Rectal smooth muscle tissue (tissue), 1 donor: ENCODE results near the gene SELENOS.

Experiments
- H3K27ac ChIP-seq: one replicate; pipeline ENCODE4 v1.7.0; 2013; ENCODE audit warnings: low read depth, low read length, inconsistent platforms
- H3K27me3 ChIP-seq: one replicate; pipeline ENCODE4 v1.7.0; 2013; ENCODE audit warnings: low read length; ENCODE audit not compliant: control insufficient read depth, insufficient read depth
- H3K36me3 ChIP-seq: one replicate; pipeline ENCODE4 v1.7.0; 2013; ENCODE audit warnings: low read length; ENCODE audit not compliant: control insufficient read depth, insufficient read depth
- H3K4me1 ChIP-seq: one replicate; pipeline ENCODE4 v1.7.0; 2013; ENCODE audit warnings: low read length; ENCODE audit not compliant: control insufficient read depth, insufficient read depth
- H3K4me3 ChIP-seq: one replicate; pipeline ENCODE4 v1.7.0; 2013; ENCODE audit warnings: low read length
- H3K9ac ChIP-seq: one replicate; pipeline ENCODE4 v1.7.0; 2013; ENCODE audit warnings: low read length

The SELENOS gene

GRCh38 chr15:101318147-101318819, 41.0 kb upstream of the SELENOS start:
- H3K4me3 ChIP-seq: no peak overlapping the region
- no peak overlapping the region for H3K27ac ChIP-seq

GRCh38 chr15:101317336-101317872, 40.1 kb upstream of the SELENOS start:
- no peak overlapping the region for H3K9ac ChIP-seq
- H3K27ac ChIP-seq: no peak overlapping the region
- H3K27me3 ChIP-seq: no peaks in the 10 kb centered on the region
- no peaks in the 10 kb centered on the region for H3K4me1 ChIP-seq
- no peak overlapping the region for H3K4me3 ChIP-seq
- no peaks in the 10 kb centered on the region for H3K36me3 ChIP-seq

More at GRCh38 chr15:101318147-101318819, 41.0 kb upstream of the SELENOS start:
- Histone ChIP-seq H3K27me3 (no peaks in the 10 kb centered on the region), H3K4me1 (no peaks in the 10 kb centered on the region), H3K36me3 (no peaks in the 10 kb centered on the region), H3K9ac (no peak overlapping the region)

GRCh38 chr15:101316529-101316928, 39.2 kb upstream of the SELENOS start:
- H3K4me3 ChIP-seq: no peak overlapping the region
- H3K4me1 ChIP-seq: no peaks in the 10 kb centered on the region
- H3K27me3 ChIP-seq: no peaks in the 10 kb centered on the region
- H3K36me3 ChIP-seq: no peaks in the 10 kb centered on the region
- no peak overlapping the region for H3K9ac ChIP-seq
- no peak overlapping the region for H3K27ac ChIP-seq

GRCh38 chr15:101315736-101316135, 38.5 kb upstream of the SELENOS start:
- Histone ChIP-seq H3K4me1 (no peaks in the 10 kb centered on the region), H3K27me3 (no peaks in the 10 kb centered on the region), H3K36me3 (no peaks in the 10 kb centered on the region), H3K4me3 (no peak overlapping the region), H3K27ac (no peak overlapping the region), H3K9ac (no peak overlapping the region)

GRCh38 chr15:101314336-101315125, 37.2 kb upstream of the SELENOS start:
- Histone ChIP-seq H3K27me3 (no peaks in the 10 kb centered on the region), H3K4me3 (no peak overlapping the region), H3K4me1 (no peaks in the 10 kb centered on the region), H3K27ac (no peak overlapping the region), H3K9ac (no peak overlapping the region), H3K36me3 (no peaks in the 10 kb centered on the region)

- no peaks in the 10 kb centered on the region for H3K36me3 ChIP-seq
- H3K27me3 ChIP-seq: no peaks in the 10 kb centered on the region
- H3K27ac ChIP-seq: no peak overlapping the region
- H3K9ac ChIP-seq: no peak overlapping the region
- no peak overlapping the region for H3K4me3 ChIP-seq
- H3K4me1 ChIP-seq: no peaks in the 10 kb centered on the region
Observed at GRCh38 chr15:101313041-101313761, 35.9 kb upstream of the SELENOS start.

GRCh38 chr15:101310508-101310907, 33.2 kb upstream of the SELENOS start:
- H3K27me3 ChIP-seq: no peaks in the 10 kb centered on the region
- no peaks in the 10 kb centered on the region for H3K36me3 ChIP-seq
- H3K27ac ChIP-seq: no peak overlapping the region
- no peak overlapping the region for H3K9ac ChIP-seq
- H3K4me1 ChIP-seq: no peaks in the 10 kb centered on the region
- H3K4me3 ChIP-seq: no peak overlapping the region

GRCh38 chr15:101310161-101310480, 32.8 kb upstream of the SELENOS start:
- no peak overlapping the region for H3K27ac ChIP-seq
- no peaks in the 10 kb centered on the region for H3K27me3 ChIP-seq
- no peak overlapping the region for H3K9ac ChIP-seq
- H3K4me1 ChIP-seq: no peaks in the 10 kb centered on the region
- H3K4me3 ChIP-seq: no peak overlapping the region
- no peaks in the 10 kb centered on the region for H3K36me3 ChIP-seq

GRCh38 chr15:101309436-101310160, 32.3 kb upstream of the SELENOS start:
- Histone ChIP-seq H3K9ac (no peak overlapping the region), H3K36me3 (no peaks in the 10 kb centered on the region), H3K27me3 (no peaks in the 10 kb centered on the region), H3K4me3 (no peak overlapping the region), H3K27ac (no peak overlapping the region), H3K4me1 (no peaks in the 10 kb centered on the region)

- Histone ChIP-seq H3K9ac (no peak overlapping the region), H3K27me3 (no peaks in the 10 kb centered on the region), H3K4me1 (no peaks in the 10 kb centered on the region), H3K4me3 (no peak overlapping the region), H3K27ac (no peak overlapping the region), H3K36me3 (no peaks in the 10 kb centered on the region)
Observed at GRCh38 chr15:101308604-101309435, 31.5 kb upstream of the SELENOS start.

- Histone ChIP-seq H3K27ac (no peak overlapping the region), H3K4me3 (no peak overlapping the region), H3K4me1 (no peaks in the 10 kb centered on the region), H3K9ac (no peak overlapping the region), H3K27me3 (no peaks in the 10 kb centered on the region), H3K36me3 (no peaks in the 10 kb centered on the region)
Observed at GRCh38 chr15:101307897-101308603, 30.8 kb upstream of the SELENOS start.
